Stomach smooth muscle (tissue), 2 donors: Measurements from ENCODE around the gene BNIPL.

Source experiments
- H3K27ac ChIP-seq: one replicate; pipeline ENCODE4 v1.7.0; 2013; ENCODE audit warnings: mild to moderate bottlenecking, low read length, inconsistent platforms
- H3K27me3 ChIP-seq, 2 donors: one replicate each; pipeline ENCODE4 v1.7.0; 2013; ENCODE audit warnings: low read length in 2 of 2; ENCODE audit not compliant: insufficient read depth in 2 of 2, control insufficient read depth in 1 of 2
- H3K36me3 ChIP-seq, 2 donors: one replicate each; pipeline ENCODE4 v1.7.0; 2013; ENCODE audit warnings: low read length in 2 of 2; ENCODE audit not compliant: control insufficient read depth in 2 of 2, insufficient read depth in 2 of 2
- H3K4me1 ChIP-seq: one replicate; pipeline ENCODE4 v1.7.0; 2013; ENCODE audit warnings: low read length; ENCODE audit not compliant: control insufficient read depth, insufficient read depth
- H3K4me3 ChIP-seq, 2 donors: one replicate each; pipeline ENCODE4 v1.7.0; 2013; ENCODE audit warnings: low read length in 2 of 2
- H3K9ac ChIP-seq, 2 donors: one replicate each; pipeline ENCODE4 v1.7.0; 2013; ENCODE audit warnings: low read length in 2 of 2, mild to moderate bottlenecking in 1 of 2
- H3K9me3 ChIP-seq, 2 donors: one replicate each; pipeline ENCODE4 v1.7.0; 2013; ENCODE audit warnings: low read length in 2 of 2; ENCODE audit not compliant: control insufficient read depth in 2 of 2
- donor health status: healthy.
- donor health status: Pancreatic carcinoma.

The BNIPL gene

DNA sequence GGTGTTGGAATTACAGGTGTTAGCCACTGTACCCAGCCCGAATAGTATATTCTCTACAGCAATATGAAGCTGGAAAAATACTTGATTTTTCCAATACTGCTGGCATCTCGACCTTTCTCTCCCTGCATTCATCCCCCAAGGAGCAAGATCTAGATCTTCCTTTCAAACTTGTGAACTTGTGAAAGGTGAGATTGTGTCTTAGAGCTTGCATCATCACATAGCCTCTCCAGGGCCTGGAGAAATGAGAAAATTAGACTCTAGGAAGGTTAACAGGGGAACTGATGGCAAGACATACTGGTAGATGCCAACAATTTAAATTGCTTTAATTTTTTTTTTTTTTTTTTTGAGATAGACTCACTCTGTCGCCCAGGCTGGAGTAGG, 26.1 kb upstream of the BNIPL start:
- no peak overlapping the region for H3K27ac ChIP-seq
- H3K4me1 ChIP-seq, result peaks cover 31% of the 10 kb centered on the region
- no peaks in the 10 kb centered on the region for H3K36me3 ChIP-seq
- H3K9ac ChIP-seq, result no peak overlapping the region
- H3K9me3 ChIP-seq, result no peaks in the 10 kb centered on the region
- H3K4me3 ChIP-seq, result no peak overlapping the region
- no peaks in the 10 kb centered on the region for H3K27me3 ChIP-seq

GRCh38 chr1:151011154-151011850, 25.1 kb upstream of the BNIPL start:
- Histone ChIP-seq H3K27ac (peak overlapping the region; percentile 1), H3K27me3 (no peaks in the 10 kb centered on the region), H3K4me3 (no peak overlapping the region), H3K9me3 (no peaks in the 10 kb centered on the region), H3K4me1 (peaks cover 31% of the 10 kb centered on the region), H3K9ac (peak overlapping the region in 1 of 2 donors; percentile 6), H3K36me3 (no peaks in the 10 kb centered on the region)

DNA sequence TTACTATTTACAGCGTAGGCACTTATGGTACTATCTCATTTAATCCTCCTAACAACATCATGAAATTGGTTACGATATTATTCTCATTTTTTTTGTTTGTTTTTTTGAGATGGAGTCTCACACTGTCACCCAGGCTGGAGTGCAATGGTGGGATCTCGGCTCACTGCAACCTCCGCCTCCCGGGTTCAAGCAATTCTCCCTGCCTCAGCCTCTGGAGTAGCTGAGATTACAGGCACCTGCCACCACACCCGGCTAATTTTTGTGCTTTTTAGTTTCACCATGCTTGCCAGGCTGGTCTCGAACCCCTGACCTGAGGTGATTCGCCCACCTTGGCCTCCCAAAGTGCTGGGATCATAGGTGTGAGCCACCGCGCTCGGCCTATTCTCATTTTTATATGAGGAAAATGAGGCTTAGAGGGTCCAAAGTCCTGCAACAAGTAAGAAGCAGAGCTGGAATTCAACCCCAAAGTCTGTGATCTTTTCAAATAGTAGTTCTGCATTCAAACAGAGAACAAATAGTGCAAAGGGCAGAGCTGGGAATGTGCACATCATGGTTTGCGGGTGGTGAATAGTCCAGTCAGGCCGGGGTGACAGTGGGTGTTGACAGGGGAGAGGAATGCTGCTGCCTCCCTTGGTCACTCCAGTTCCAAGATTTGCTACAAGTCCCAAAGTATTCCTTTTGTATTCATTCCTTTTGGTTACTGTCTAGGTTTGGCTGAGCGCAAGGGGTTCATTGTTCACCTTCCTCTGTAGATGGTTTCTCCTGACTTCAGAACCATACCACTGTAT, 23.5 kb upstream of the BNIPL start:
- no peak overlapping the region for H3K4me3 ChIP-seq
- H3K27me3 ChIP-seq, result no peaks in the 10 kb centered on the region
- H3K27ac ChIP-seq, result peak overlapping the region; percentile 58
- no peaks in the 10 kb centered on the region for H3K36me3 ChIP-seq
- no peaks in the 10 kb centered on the region for H3K9me3 ChIP-seq
- H3K4me1 ChIP-seq, result peaks cover 20% of the 10 kb centered on the region
- peak overlapping the region in 1 of 2 donors; percentile 29 for H3K9ac ChIP-seq

GRCh38 chr1:151013518-151013917, 22.9 kb upstream of the BNIPL start:
- Histone ChIP-seq H3K4me1 (peaks cover 16% of the 10 kb centered on the region), H3K4me3 (no peak overlapping the region), H3K27ac (peak overlapping the region; percentile 58), H3K27me3 (no peaks in the 10 kb centered on the region), H3K9ac (peak overlapping the region in 1 of 2 donors; percentile 29), H3K9me3 (no peaks in the 10 kb centered on the region), H3K36me3 (peaks cover 0 to 4% of the 10 kb centered on the region in 2 donors)

- Histone ChIP-seq H3K4me3 (peak overlapping the region in 1 of 2 donors; percentile 22), H3K36me3 (peaks cover 8 to 13% of the 10 kb centered on the region in 2 donors), H3K27ac (peak overlapping the region; percentile 11), H3K27me3 (no peaks in the 10 kb centered on the region), H3K9ac (peak overlapping the region in 1 of 2 donors; percentile 30), H3K4me1 (peaks cover 7% of the 10 kb centered on the region), H3K9me3 (no peaks in the 10 kb centered on the region)
These were observed 11.7 kb upstream of the BNIPL start for GRCh38 chr1:151024540-151025146.

DNA sequence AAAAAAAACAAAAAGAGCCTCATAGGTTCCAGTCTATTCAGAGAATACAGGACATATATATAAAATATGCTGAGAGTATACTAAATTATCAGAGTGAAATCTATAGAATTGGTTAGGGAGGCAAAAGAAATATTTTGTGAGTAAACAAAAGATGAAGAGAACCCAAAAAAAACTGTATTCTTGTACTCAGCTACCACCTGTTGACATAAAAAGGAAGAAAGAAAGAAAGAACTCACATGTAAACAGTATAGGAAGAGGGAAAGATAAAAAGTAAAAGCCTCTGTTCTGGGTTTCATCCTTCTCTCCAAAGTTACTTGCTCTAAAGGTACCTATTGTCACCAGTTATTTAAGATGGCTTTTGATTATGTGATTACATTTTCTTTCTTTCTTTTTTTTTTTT, 9.9 kb upstream of the BNIPL start:
- H3K36me3 ChIP-seq, result peaks cover 21 to 22% of the 10 kb centered on the region in 2 donors
- no peaks in the 10 kb centered on the region for H3K27me3 ChIP-seq
- peaks cover 7% of the 10 kb centered on the region for H3K4me1 ChIP-seq
- no peaks in the 10 kb centered on the region for H3K9me3 ChIP-seq
- no peak overlapping the region for H3K4me3 ChIP-seq
- no peak overlapping the region for H3K27ac ChIP-seq
- H3K9ac ChIP-seq, result no peak overlapping the region

GRCh38 chr1:151032164-151032563, 4.2 kb upstream of the BNIPL start:
- no peaks in the 10 kb centered on the region for H3K4me1 ChIP-seq
- H3K27ac ChIP-seq, result no peak overlapping the region
- H3K4me3 ChIP-seq, result no peak overlapping the region
- H3K27me3 ChIP-seq, result no peaks in the 10 kb centered on the region
- peaks cover 36% of the 10 kb centered on the region in 2 donors for H3K36me3 ChIP-seq
- H3K9me3 ChIP-seq, result no peaks in the 10 kb centered on the region
- H3K9ac ChIP-seq, result no peak overlapping the region

DNA sequence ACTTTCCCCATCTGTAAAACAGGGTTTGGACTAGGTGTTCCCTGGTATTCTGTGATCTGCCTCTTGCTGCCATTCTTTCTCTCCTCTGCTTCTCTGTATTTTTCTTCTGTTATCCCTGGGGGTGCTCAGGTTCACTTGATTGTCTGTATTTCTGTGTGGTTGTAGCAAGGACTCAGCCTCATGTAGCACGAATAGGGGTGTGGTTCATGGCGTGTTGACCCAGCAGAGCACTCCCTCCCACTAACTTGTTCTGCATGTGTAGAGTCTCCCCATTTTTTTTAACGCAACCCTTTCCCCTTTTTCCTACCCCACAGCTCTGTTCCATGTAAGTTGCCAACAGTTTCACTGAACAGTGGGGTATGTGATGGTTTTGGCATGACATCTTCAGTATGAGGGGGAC, 1.2 kb upstream of the BNIPL start:
- no peak overlapping the region for H3K27ac ChIP-seq

GRCh38 chr1:151037032-151037431, 646 bp downstream of the BNIPL start:
- H3K27ac ChIP-seq, result no peak overlapping the region
- H3K9ac ChIP-seq, result no peak overlapping the region
- no peaks in the 10 kb centered on the region for H3K27me3 ChIP-seq
- H3K9me3 ChIP-seq, result no peaks in the 10 kb centered on the region
- peaks cover 14 to 16% of the 10 kb centered on the region in 2 donors for H3K36me3 ChIP-seq
- H3K4me3 ChIP-seq, result no peak overlapping the region
- H3K4me1 ChIP-seq, result no peaks in the 10 kb centered on the region

More for the DNA sequence above, 1.2 kb upstream of the BNIPL start:
- Histone ChIP-seq H3K27me3 (no peaks in the 10 kb centered on the region), H3K36me3 (peaks cover 25 to 26% of the 10 kb centered on the region in 2 donors), H3K9me3 (no peaks in the 10 kb centered on the region), H3K4me1 (no peaks in the 10 kb centered on the region), H3K4me3 (no peak overlapping the region), H3K9ac (no peak overlapping the region)

GRCh38 chr1:151039521-151039920, 3.1 kb downstream of the BNIPL start:
- Histone ChIP-seq H3K4me1 (no peaks in the 10 kb centered on the region), H3K36me3 (peaks cover 8% of the 10 kb centered on the region in 2 donors), H3K9me3 (no peaks in the 10 kb centered on the region), H3K27me3 (no peaks in the 10 kb centered on the region), H3K4me3 (no peak overlapping the region), H3K9ac (no peak overlapping the region), H3K27ac (no peak overlapping the region)
